ENCODE results near the gene FBXL16.

DNA sequence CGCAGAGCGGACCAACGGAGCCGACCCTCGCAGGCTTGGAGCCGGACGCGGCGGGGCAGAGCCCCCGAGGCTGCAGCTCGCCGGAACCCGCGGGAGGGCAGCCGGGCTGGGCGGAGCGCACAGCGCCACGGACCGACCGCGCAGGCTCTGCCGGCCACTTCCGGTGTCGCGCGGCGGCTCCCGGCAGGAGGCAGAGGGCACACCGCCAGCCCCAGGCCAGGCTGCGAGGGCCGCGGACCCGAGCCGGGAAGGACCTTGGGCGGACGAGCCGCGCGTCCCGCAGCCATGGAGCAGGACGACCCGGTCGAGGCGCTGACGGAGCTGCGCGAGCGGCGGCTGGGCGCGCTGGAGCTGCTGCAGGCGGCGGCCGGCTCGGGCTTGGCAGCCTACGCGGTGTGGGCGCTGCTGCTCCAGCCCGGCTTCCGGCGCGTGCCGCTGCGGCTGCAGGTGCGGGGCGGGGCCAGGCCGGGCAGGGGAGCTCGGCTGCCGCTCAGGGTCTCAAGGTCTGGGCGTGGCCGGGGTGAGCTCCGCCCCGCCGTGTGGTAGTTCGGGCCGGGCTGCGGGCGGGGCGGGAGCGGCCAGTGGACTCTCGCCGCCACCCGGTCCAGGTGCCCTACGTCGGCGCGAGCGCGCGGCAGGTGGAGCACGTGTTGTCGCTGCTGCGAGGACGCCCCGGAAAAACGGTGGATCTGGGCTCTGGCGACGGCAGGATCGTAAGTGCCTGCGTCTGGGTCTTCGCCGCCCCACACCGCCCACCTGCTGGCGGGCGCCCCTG is 15.6 kb upstream of the FBXL16 start, which contains the start of gene ANTKMT:
- TF ChIP-seq, protein P1, sequence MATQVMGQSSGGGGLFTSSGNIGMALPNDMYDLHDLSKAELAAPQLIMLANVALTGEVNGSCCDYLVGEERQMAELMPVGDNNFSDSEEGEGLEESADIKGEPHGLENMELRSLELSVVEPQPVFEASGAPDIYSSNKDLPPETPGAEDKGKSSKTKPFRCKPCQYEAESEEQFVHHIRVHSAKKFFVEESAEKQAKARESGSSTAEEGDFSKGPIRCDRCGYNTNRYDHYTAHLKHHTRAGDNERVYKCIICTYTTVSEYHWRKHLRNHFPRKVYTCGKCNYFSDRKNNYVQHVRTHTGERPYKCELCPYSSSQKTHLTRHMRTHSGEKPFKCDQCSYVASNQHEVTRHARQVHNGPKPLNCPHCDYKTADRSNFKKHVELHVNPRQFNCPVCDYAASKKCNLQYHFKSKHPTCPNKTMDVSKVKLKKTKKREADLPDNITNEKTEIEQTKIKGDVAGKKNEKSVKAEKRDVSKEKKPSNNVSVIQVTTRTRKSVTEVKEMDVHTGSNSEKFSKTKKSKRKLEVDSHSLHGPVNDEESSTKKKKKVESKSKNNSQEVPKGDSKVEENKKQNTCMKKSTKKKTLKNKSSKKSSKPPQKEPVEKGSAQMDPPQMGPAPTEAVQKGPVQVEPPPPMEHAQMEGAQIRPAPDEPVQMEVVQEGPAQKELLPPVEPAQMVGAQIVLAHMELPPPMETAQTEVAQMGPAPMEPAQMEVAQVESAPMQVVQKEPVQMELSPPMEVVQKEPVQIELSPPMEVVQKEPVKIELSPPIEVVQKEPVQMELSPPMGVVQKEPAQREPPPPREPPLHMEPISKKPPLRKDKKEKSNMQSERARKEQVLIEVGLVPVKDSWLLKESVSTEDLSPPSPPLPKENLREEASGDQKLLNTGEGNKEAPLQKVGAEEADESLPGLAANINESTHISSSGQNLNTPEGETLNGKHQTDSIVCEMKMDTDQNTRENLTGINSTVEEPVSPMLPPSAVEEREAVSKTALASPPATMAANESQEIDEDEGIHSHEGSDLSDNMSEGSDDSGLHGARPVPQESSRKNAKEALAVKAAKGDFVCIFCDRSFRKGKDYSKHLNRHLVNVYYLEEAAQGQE (IDR thresholded peaks at IDR 0.05; ENCODE audit: unreplicated experiment), result no peak
- TF ChIP-seq, protein P2, sequence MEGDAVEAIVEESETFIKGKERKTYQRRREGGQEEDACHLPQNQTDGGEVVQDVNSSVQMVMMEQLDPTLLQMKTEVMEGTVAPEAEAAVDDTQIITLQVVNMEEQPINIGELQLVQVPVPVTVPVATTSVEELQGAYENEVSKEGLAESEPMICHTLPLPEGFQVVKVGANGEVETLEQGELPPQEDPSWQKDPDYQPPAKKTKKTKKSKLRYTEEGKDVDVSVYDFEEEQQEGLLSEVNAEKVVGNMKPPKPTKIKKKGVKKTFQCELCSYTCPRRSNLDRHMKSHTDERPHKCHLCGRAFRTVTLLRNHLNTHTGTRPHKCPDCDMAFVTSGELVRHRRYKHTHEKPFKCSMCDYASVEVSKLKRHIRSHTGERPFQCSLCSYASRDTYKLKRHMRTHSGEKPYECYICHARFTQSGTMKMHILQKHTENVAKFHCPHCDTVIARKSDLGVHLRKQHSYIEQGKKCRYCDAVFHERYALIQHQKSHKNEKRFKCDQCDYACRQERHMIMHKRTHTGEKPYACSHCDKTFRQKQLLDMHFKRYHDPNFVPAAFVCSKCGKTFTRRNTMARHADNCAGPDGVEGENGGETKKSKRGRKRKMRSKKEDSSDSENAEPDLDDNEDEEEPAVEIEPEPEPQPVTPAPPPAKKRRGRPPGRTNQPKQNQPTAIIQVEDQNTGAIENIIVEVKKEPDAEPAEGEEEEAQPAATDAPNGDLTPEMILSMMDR (conservative IDR thresholded peaks at IDR 0.05; ENCODE audit: low read depth in 2 of 2), result no peak
- TF ChIP-seq EZH2 (IDR thresholded peaks at IDR 0.05; ENCODE audit: low read depth, unreplicated experiment) (no peak), CREB1 (CRISPR knock-in tag; IDR thresholded peaks at IDR 0.05; ENCODE audit: low read depth) (peak; percentile 69)

All from GM23338 (cell line).